Stomach smooth muscle (tissue), 2 donors: ENCODE measurements around the gene SLC6A12.

Source experiments
- H3K27ac ChIP-seq: one replicate; pipeline ENCODE4 v1.7.0; 2013; ENCODE audit warnings: mild to moderate bottlenecking, low read length, inconsistent platforms
- H3K27me3 ChIP-seq, 2 donors: one replicate each; pipeline ENCODE4 v1.7.0; 2013; ENCODE audit warnings: low read length in 2 of 2; ENCODE audit not compliant: insufficient read depth in 2 of 2, control insufficient read depth in 1 of 2
- H3K36me3 ChIP-seq, 2 donors: one replicate each; pipeline ENCODE4 v1.7.0; 2013; ENCODE audit warnings: low read length in 2 of 2; ENCODE audit not compliant: control insufficient read depth in 2 of 2, insufficient read depth in 2 of 2
- H3K4me1 ChIP-seq: one replicate; pipeline ENCODE4 v1.7.0; 2013; ENCODE audit warnings: low read length; ENCODE audit not compliant: control insufficient read depth, insufficient read depth
- H3K4me3 ChIP-seq, 2 donors: one replicate each; pipeline ENCODE4 v1.7.0; 2013; ENCODE audit warnings: low read length in 2 of 2
- H3K9ac ChIP-seq, 2 donors: one replicate each; pipeline ENCODE4 v1.7.0; 2013; ENCODE audit warnings: low read length in 2 of 2, mild to moderate bottlenecking in 1 of 2
- H3K9me3 ChIP-seq, 2 donors: one replicate each; pipeline ENCODE4 v1.7.0; 2013; ENCODE audit warnings: low read length in 2 of 2; ENCODE audit not compliant: control insufficient read depth in 2 of 2
- donor health status: healthy.
- donor health status: Pancreatic carcinoma.

Gene SLC6A12

GRCh38 chr12:234891-235415 is 21.0 kb upstream of the SLC6A12 start:
- no peak overlapping the region for H3K4me3 ChIP-seq
- no peak overlapping the region for H3K9ac ChIP-seq
- no peaks in the 10 kb centered on the region for H3K9me3 ChIP-seq
- H3K27me3 ChIP-seq, result peaks cover 0 to 3% of the 10 kb centered on the region in 2 donors
- no peaks in the 10 kb centered on the region for H3K36me3 ChIP-seq
- H3K27ac ChIP-seq, result no peak overlapping the region
- H3K4me1 ChIP-seq, result peaks cover 6% of the 10 kb centered on the region

GRCh38 chr12:234019-234418 is 20.1 kb upstream of the SLC6A12 start:
- Histone ChIP-seq H3K27me3 (peaks cover 0 to 3% of the 10 kb centered on the region in 2 donors), H3K9me3 (no peaks in the 10 kb centered on the region), H3K36me3 (no peaks in the 10 kb centered on the region), H3K9ac (no peak overlapping the region), H3K4me3 (no peak overlapping the region), H3K27ac (no peak overlapping the region), H3K4me1 (peaks cover 6% of the 10 kb centered on the region)

GRCh38 chr12:233615-233968 is 19.6 kb upstream of the SLC6A12 start:
- Histone ChIP-seq H3K36me3 (no peaks in the 10 kb centered on the region), H3K9me3 (no peaks in the 10 kb centered on the region), H3K4me1 (peaks cover 6% of the 10 kb centered on the region), H3K27me3 (peaks cover 0 to 3% of the 10 kb centered on the region in 2 donors), H3K9ac (no peak overlapping the region), H3K4me3 (no peak overlapping the region), H3K27ac (no peak overlapping the region)

DNA sequence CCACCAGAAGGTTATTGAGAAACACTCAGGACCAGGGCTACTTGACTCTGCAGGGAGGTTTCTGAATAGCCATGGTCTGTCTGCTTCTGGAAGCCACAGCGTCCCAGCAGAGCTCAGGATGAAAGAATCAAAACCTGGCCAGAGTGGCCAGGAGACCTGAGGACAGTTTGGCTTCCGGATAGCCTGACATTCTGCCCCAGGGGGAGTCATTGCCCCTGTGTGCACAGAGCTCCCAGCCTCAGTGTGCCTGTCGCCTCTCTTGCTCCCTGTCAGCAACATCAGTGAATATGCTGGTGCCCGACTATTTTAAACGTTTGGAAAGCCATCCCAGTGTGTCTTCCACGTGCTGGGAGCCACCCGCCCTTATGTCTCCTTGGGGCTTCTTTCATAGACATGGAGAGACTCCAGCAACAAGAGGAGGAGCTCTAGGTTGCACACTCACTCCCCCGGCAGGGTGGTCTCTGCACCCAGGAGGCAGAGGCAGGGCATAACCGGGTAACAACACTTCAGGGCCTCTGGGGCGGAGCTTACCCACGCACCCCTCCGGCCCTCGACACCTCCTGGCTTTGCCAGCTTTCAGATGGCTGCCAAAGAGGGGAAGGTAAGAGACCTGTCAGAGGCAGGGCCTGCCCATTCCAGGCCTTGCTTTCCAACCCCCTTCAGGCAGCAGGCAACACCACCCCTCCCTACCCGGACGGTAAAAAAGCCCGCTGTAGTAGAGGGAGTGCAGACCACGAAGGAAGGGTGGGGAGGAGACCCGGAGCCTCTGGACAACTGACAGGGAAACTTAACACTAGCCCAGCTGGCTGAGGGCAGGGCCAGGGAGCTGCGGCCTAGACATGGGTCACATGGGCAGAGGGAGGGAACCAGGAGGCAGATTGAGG is 19.0 kb upstream of the SLC6A12 start:
- H3K27ac ChIP-seq, result no peak overlapping the region
- H3K9me3 ChIP-seq, result no peaks in the 10 kb centered on the region
- H3K9ac ChIP-seq, result no peak overlapping the region
- no peaks in the 10 kb centered on the region for H3K36me3 ChIP-seq
- peaks cover 6% of the 10 kb centered on the region for H3K4me1 ChIP-seq
- H3K4me3 ChIP-seq, result no peak overlapping the region
- peaks cover 0 to 3% of the 10 kb centered on the region in 2 donors for H3K27me3 ChIP-seq

DNA sequence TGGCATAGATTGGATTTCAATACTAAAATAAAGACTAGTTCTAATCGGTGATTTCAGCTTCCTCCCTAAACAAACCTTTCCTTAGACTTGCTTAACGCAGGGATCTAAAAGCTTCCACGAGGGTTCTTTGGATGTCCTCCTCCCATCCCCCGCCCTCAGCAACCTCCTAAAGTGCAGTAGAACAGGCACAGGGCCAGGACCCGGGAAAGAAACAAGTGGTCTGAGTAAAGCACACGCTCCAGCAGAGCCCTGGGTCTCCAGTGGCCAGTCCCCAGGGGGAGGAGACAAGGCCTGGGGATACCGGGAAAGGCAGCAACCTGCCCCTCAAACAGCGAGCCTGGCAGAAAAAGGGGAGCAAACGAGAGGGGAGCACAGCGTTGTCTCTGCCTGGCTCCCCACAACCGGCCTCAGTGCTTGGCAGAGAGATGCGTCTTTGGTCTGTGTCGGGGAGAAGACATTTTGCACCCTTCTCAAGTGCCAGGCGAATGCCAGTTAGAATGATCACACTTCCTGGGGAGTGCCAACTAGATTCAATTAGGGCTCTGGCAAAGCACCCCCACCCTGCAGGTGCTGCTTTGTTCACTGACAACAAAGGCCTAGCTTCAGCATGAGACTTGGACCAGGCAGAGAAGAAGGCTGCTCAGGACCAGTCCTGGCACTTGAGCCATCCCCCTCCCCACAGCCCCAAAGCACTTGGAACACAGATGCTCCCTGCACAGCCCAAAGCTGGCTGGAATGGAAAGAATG is 17.1 kb upstream of the SLC6A12 start:
- no peak overlapping the region for H3K9ac ChIP-seq
- no peaks in the 10 kb centered on the region for H3K36me3 ChIP-seq
- peaks cover 6% of the 10 kb centered on the region for H3K4me1 ChIP-seq
- H3K27ac ChIP-seq, result no peak overlapping the region
- H3K4me3 ChIP-seq, result no peak overlapping the region
- no peaks in the 10 kb centered on the region for H3K9me3 ChIP-seq
- H3K27me3 ChIP-seq, result peaks cover 0 to 9% of the 10 kb centered on the region in 2 donors

GRCh38 chr12:229441-230191 is 15.7 kb upstream of the SLC6A12 start:
- Histone ChIP-seq H3K9ac (no peak overlapping the region), H3K4me1 (peaks cover 6% of the 10 kb centered on the region), H3K9me3 (no peaks in the 10 kb centered on the region), H3K27ac (no peak overlapping the region), H3K4me3 (no peak overlapping the region), H3K27me3 (peaks cover 0 to 9% of the 10 kb centered on the region in 2 donors), H3K36me3 (no peaks in the 10 kb centered on the region)

- Histone ChIP-seq H3K36me3 (no peaks in the 10 kb centered on the region), H3K9ac (no peak overlapping the region), H3K4me1 (peaks cover 6% of the 10 kb centered on the region), H3K9me3 (no peaks in the 10 kb centered on the region), H3K4me3 (no peak overlapping the region), H3K27me3 (peaks cover 0 to 9% of the 10 kb centered on the region in 2 donors), H3K27ac (no peak overlapping the region)
Observed at GRCh38 chr12:228846-229200, 14.9 kb upstream of the SLC6A12 start.

GRCh38 chr12:227923-228845 is 14.2 kb upstream of the SLC6A12 start:
- Histone ChIP-seq H3K36me3 (no peaks in the 10 kb centered on the region), H3K4me3 (no peak overlapping the region), H3K27me3 (peaks cover 0 to 9% of the 10 kb centered on the region in 2 donors), H3K9me3 (no peaks in the 10 kb centered on the region), H3K9ac (no peak overlapping the region), H3K4me1 (peaks cover 6% of the 10 kb centered on the region), H3K27ac (no peak overlapping the region)

DNA sequence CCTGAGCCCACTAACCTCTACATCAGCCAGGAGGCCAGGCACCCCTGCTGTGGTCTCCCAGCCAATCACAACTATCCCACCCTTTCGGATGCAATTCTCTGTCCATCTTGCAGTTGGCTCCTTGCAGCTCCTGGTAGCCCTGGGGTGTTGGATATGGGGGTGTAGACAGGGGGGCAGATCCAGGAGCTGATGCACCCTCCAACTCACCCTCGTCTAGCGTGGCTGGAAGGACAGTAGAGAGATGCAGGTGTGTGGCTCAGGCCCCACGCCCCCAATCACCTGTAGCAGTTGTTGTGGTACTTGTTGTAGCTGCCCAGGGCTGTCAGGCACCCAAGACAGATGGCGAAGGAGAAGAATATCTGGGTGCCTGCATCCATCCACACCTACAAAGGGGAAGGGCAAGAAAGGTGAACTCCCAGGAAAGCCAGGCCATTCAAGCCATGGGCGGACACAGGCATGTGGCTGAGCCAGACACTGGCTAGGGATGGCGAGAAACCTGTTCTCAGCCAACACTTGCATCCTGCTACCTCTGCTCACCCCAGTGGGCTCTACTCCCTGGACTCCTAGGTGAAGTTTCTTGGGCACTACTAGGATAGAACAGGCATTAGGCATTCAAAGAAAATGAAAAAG is 13.4 kb upstream of the SLC6A12 start:
- Histone ChIP-seq H3K4me3 (no peak overlapping the region), H3K36me3 (no peaks in the 10 kb centered on the region), H3K9me3 (no peaks in the 10 kb centered on the region), H3K9ac (no peak overlapping the region), H3K27ac (no peak overlapping the region), H3K27me3 (peaks cover 0 to 8% of the 10 kb centered on the region in 2 donors), H3K4me1 (peaks cover 6% of the 10 kb centered on the region)
